ENCODE measurements around the gene INPP4B. TPM values are rescaled to one million over a fixed set of nuclear protein-coding genes. Genes with fewer than 3 reads are reported as not detected.

INPP4B gene
- total RNA-seq, 1 experiment from 2014 or later = not detected

DNA sequence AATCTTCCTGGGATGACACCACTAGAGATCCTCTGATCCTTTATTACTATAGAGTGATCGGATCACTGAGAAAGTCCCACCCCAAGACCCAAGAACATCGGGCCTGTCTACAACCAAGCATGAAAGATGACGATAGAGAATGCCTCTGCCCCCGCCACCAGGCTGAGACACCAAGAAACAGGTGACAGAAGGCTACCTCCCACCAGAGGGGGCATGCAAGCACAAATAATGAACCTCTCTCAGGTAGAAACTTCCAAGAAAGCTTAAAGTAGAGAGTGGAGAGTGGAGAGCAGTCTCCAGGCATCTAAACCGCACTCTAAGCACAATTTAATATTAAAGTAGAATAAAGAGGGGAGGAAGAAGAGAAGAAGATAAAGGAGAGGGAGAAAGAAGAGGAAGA lies 402.6 kb downstream of the INPP4B start:
- H3K79me2 ChIP-seq (ENCODE audit: low read length) = no peaks in the 10 kb centered on the region
- no peak overlapping the region for H2AFZ ChIP-seq (ENCODE audit: low read length)
- H3K4me2 ChIP-seq (ENCODE audit: low read depth, low read length, poor library complexity, severe bottlenecking) = no peak overlapping the region
- peaks cover 3% of the 10 kb centered on the region; the same call in 1 of the 2 replicates for H3K9me3 ChIP-seq (ENCODE audit: low read length)
- DNase-seq = no peak
- no peak overlapping the region for H3K4me3 ChIP-seq (ENCODE audit: low read length)
- no peaks in the 10 kb centered on the region for H4K20me1 ChIP-seq (ENCODE audit: insufficient read depth, low read depth, low read length)
- H3K9me2 ChIP-seq (replicated peaks; ENCODE audit: insufficient read depth, low read length) = no peaks in the 10 kb centered on the region
- H3K27ac ChIP-seq (ENCODE audit: low read length) = no peak overlapping the region
- no peaks in the 10 kb centered on the region for H3K4me1 ChIP-seq (ENCODE audit: low read length)
- H3K27me3 ChIP-seq (ENCODE audit: low read length) = no peaks in the 10 kb centered on the region
- no peak overlapping the region for H3K9ac ChIP-seq (ENCODE audit: low read length)
- H3K36me3 ChIP-seq (ENCODE audit: insufficient read depth, low read length) = no peaks in the 10 kb centered on the region

DNA sequence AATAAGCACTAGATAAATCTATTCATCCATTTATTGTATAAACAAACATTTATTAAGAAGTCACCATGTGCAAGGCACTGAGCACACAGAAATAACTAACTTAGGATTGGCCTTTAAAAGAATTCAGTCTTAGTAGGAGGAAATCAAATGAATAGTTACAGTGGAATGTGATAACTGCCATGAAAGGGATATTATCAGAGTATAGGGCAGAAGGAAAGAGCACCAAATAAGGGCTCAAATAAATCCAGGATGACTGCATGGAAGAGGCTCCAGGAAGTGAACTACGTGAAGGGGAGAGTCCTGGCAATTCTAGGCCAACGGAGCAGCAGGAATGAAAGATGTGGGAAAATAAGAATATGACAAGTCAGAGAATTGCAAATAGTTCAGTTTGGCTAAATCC lies 406.0 kb downstream of the INPP4B start:
- H3K9me2 ChIP-seq (replicated peaks; ENCODE audit: insufficient read depth, low read length) = no peaks in the 10 kb centered on the region
- H3K27ac ChIP-seq (ENCODE audit: low read length) = no peak overlapping the region
- no peak overlapping the region for H3K4me3 ChIP-seq (ENCODE audit: low read length)
- H3K9ac ChIP-seq (ENCODE audit: low read length) = no peak overlapping the region
- H3K9me3 ChIP-seq (ENCODE audit: low read length) = peaks cover 3% of the 10 kb centered on the region
- H4K20me1 ChIP-seq (ENCODE audit: insufficient read depth, low read depth, low read length) = no peaks in the 10 kb centered on the region
- H3K4me2 ChIP-seq (ENCODE audit: low read depth, low read length, poor library complexity, severe bottlenecking) = no peak overlapping the region
- no peaks in the 10 kb centered on the region for H3K4me1 ChIP-seq (ENCODE audit: low read length)
- H2AFZ ChIP-seq (ENCODE audit: low read length) = no peak overlapping the region
- no peaks in the 10 kb centered on the region for H3K27me3 ChIP-seq (ENCODE audit: low read length)
- DNase-seq = no peak
- no peaks in the 10 kb centered on the region for H3K79me2 ChIP-seq (ENCODE audit: low read length)
- H3K36me3 ChIP-seq (ENCODE audit: insufficient read depth, low read length) = no peaks in the 10 kb centered on the region

DNA sequence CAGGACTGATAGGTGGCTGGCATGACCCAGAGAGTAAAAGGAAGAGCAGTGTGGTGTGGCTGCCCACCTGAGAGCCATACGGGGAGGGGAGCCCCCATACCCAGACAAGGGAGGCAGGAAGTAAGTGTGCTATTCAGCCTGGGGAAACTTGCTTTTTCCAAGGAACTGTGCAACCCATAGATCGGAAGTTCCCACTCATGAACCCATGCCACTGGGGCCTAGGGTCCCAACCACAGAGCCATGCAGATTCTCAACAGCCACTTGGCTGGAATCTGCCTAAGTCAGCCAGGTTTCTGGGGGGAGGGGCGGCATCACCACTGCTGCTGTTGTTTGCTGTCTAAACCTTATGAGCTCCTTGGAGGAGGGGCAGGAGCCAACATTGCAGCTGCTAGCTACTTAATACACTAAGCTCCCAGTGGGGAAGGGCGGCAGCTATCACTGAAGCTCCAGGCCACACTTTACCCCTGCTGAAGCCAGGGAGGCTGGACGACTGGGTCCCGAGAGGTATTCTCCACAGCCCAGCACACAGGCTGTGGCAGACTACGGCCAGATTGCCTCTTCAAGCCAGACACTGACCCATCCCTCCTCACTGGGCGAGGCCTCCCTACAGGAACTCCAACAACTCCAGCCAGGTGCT lies 410.4 kb downstream of the INPP4B start:
- no peaks in the 10 kb centered on the region for H4K20me1 ChIP-seq (ENCODE audit: insufficient read depth, low read depth, low read length)
- H3K36me3 ChIP-seq (ENCODE audit: insufficient read depth, low read length) = no peaks in the 10 kb centered on the region
- H3K27ac ChIP-seq (ENCODE audit: low read length) = no peak overlapping the region
- H3K9me2 ChIP-seq (replicated peaks; ENCODE audit: insufficient read depth, low read length) = no peaks in the 10 kb centered on the region
- H3K9ac ChIP-seq (ENCODE audit: low read length) = no peak overlapping the region
- no peaks in the 10 kb centered on the region for H3K27me3 ChIP-seq (ENCODE audit: low read length)
- no peak overlapping the region for H2AFZ ChIP-seq (ENCODE audit: low read length)
- no peak overlapping the region for H3K4me3 ChIP-seq (ENCODE audit: low read length)
- H3K79me2 ChIP-seq (ENCODE audit: low read length) = no peaks in the 10 kb centered on the region
- no peak overlapping the region for H3K4me2 ChIP-seq (ENCODE audit: low read depth, low read length, poor library complexity, severe bottlenecking)
- DNase-seq = no peak
- H3K9me3 ChIP-seq (ENCODE audit: low read length) = peaks cover 1% of the 10 kb centered on the region
- H3K4me1 ChIP-seq (ENCODE audit: low read length) = no peaks in the 10 kb centered on the region

DNA sequence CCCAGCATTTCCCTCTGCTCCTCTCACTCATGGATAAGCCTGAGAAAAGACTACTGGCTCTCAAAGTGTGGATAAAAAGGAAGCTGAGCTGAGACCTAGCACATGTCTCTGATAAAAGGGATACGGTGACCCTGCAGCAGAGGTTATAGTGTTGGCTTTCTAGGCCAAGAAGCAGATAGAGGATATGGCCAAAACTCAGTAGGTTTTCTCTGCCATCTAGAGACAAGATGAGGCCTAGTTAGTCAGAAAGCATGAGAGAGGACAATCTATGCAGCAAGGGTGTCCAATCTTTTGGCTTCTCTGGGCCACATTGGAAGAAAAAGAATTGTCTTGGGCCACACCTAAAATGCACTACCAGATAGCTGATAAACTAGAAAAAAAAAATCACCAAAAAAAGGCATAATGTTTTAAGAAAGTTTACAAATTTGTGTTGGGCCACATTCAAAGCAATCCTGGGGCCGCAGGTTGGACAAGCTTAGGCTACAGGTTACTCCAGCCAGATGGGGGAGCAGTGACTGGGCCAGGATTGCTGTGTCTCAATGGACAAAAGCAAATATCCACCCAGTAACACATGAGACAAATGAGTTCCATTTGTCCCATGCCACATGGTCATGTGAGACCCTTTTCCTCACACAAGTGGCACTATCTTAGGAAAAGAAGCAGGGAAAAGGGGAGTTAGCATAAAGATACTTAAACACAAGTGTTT lies 411.4 kb downstream of the INPP4B start:
- Histone ChIP-seq H3K9me3 (ENCODE audit: low read length) (no peaks in the 10 kb centered on the region; the same call in 1 of the 2 replicates), H3K36me3 (ENCODE audit: insufficient read depth, low read length) (no peaks in the 10 kb centered on the region), H2AFZ (ENCODE audit: low read length) (no peak overlapping the region), H3K4me3 (ENCODE audit: low read length) (no peak overlapping the region), H3K4me1 (ENCODE audit: low read length) (no peaks in the 10 kb centered on the region), H3K9me2 (replicated peaks; ENCODE audit: insufficient read depth, low read length) (no peaks in the 10 kb centered on the region), H4K20me1 (ENCODE audit: insufficient read depth, low read depth, low read length) (no peaks in the 10 kb centered on the region), H3K4me2 (ENCODE audit: low read depth, low read length, poor library complexity, severe bottlenecking) (no peak overlapping the region), H3K79me2 (ENCODE audit: low read length) (no peaks in the 10 kb centered on the region), H3K9ac (ENCODE audit: low read length) (no peak overlapping the region), H3K27me3 (ENCODE audit: low read length) (no peaks in the 10 kb centered on the region), H3K27ac (ENCODE audit: low read length) (no peak overlapping the region)
- no peak for DNase-seq

DNA sequence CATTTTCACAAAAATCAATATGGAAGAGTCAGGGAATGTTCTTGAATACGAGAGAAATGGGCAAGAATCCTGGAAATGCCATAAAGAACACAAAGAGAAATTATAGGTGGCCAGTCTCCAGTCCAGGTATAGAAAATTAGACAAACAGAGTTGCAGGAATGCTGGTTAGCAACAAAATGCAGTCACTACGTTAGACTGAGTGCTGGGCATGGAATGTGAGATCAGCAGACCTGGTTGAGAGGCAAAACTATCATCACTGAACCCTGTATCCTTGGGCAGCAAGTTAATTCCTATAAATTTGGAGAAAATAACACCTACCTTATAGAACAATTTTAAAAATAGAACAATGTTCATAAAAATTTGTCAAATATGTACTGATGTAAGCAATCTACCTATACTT lies 417.4 kb downstream of the INPP4B start:
- H4K20me1 ChIP-seq (ENCODE audit: insufficient read depth, low read depth, low read length) = no peaks in the 10 kb centered on the region
- DNase-seq = no peak
- H3K4me1 ChIP-seq (ENCODE audit: low read length) = no peaks in the 10 kb centered on the region
- no peak overlapping the region for H3K9ac ChIP-seq (ENCODE audit: low read length)
- H3K4me2 ChIP-seq (ENCODE audit: low read depth, low read length, poor library complexity, severe bottlenecking) = no peak overlapping the region
- H3K27me3 ChIP-seq (ENCODE audit: low read length) = no peaks in the 10 kb centered on the region
- H3K9me2 ChIP-seq (replicated peaks; ENCODE audit: insufficient read depth, low read length) = peaks cover 4% of the 10 kb centered on the region; the same call in 1 of the 2 replicates
- H3K79me2 ChIP-seq (ENCODE audit: low read length) = no peaks in the 10 kb centered on the region
- no peak overlapping the region for H3K4me3 ChIP-seq (ENCODE audit: low read length)
- H3K9me3 ChIP-seq (ENCODE audit: low read length) = peaks cover 3% of the 10 kb centered on the region; the same call in 1 of the 2 replicates
- no peaks in the 10 kb centered on the region for H3K36me3 ChIP-seq (ENCODE audit: insufficient read depth, low read length)
- H2AFZ ChIP-seq (ENCODE audit: low read length) = no peak overlapping the region
- no peak overlapping the region for H3K27ac ChIP-seq (ENCODE audit: low read length)

DNA sequence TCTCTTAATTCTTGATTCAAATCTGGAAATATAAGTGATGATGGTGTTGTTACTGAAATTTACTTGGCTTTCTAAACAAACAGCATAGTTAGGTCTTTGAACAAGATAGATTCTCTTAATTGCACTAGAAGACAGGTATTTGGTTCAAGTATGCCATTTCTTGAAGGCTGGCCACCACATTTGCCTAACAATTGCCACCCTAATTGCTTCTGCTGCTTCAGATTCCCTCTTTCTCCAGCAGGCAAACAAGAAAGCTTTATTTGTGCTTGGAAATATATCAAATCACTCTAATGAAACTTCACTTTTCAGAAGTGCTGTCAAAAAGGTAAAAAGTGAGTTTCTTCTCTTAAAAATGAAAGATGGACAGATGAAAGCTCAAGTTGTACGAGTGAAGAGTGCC lies 418.6 kb downstream of the INPP4B start:
- Histone ChIP-seq H3K27me3 (ENCODE audit: low read length) (0 out of 2 replicates have a peak, but pooled peaks cover 3% of the 10 kb centered on the region), H3K4me3 (ENCODE audit: low read length) (no peak overlapping the region), H3K4me1 (ENCODE audit: low read length) (no peaks in the 10 kb centered on the region), H3K9ac (ENCODE audit: low read length) (no peak overlapping the region), H4K20me1 (ENCODE audit: insufficient read depth, low read depth, low read length) (no peaks in the 10 kb centered on the region), H3K27ac (ENCODE audit: low read length) (no peak overlapping the region), H3K9me2 (replicated peaks; ENCODE audit: insufficient read depth, low read length) (peaks cover 7% of the 10 kb centered on the region; the same call in 1 of the 2 replicates), H3K79me2 (ENCODE audit: low read length) (no peaks in the 10 kb centered on the region), H3K9me3 (ENCODE audit: low read length) (peaks cover 3% of the 10 kb centered on the region; the same call in 1 of the 2 replicates), H2AFZ (ENCODE audit: low read length) (no peak overlapping the region), H3K4me2 (ENCODE audit: low read depth, low read length, poor library complexity, severe bottlenecking) (no peak overlapping the region), H3K36me3 (ENCODE audit: insufficient read depth, low read length) (no peaks in the 10 kb centered on the region)
- no peak for DNase-seq

DNA sequence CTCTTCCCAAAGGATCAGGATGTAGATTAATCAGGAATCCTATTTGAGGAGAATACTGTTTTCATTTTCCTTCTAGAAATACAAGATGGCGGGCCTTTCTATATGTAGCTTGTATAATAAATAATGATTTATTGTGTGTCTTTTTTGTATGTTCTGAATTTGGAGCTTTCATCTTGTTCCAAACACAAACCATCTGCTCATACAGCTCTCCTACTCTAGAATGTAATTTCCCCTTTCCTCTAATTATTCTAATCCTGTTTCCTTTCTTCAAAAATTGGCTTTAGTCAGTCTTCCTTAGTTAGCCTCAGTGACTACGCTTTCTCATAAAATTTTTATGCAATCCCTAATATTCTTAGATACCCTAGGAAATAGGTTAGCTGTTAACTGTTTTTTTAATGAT lies 422.2 kb downstream of the INPP4B start:
- H3K27me3 ChIP-seq (ENCODE audit: low read length) = 0 out of 2 replicates have a peak, but pooled peaks cover 3% of the 10 kb centered on the region
- peaks cover 3% of the 10 kb centered on the region; the same call in 1 of the 2 replicates for H3K9me3 ChIP-seq (ENCODE audit: low read length)
- H3K36me3 ChIP-seq (ENCODE audit: insufficient read depth, low read length) = no peaks in the 10 kb centered on the region
- no peaks in the 10 kb centered on the region for H3K4me1 ChIP-seq (ENCODE audit: low read length)
- no peak overlapping the region for H2AFZ ChIP-seq (ENCODE audit: low read length)
- H3K4me2 ChIP-seq (ENCODE audit: low read depth, low read length, poor library complexity, severe bottlenecking) = no peak overlapping the region
- H4K20me1 ChIP-seq (ENCODE audit: insufficient read depth, low read depth, low read length) = no peaks in the 10 kb centered on the region
- no peak overlapping the region for H3K9ac ChIP-seq (ENCODE audit: low read length)
- peaks cover 7% of the 10 kb centered on the region; the same call in 1 of the 2 replicates for H3K9me2 ChIP-seq (replicated peaks; ENCODE audit: insufficient read depth, low read length)
- no peak for DNase-seq
- H3K27ac ChIP-seq (ENCODE audit: low read length) = no peak overlapping the region
- H3K4me3 ChIP-seq (ENCODE audit: low read length) = no peak overlapping the region
- H3K79me2 ChIP-seq (ENCODE audit: low read length) = no peaks in the 10 kb centered on the region

DNA sequence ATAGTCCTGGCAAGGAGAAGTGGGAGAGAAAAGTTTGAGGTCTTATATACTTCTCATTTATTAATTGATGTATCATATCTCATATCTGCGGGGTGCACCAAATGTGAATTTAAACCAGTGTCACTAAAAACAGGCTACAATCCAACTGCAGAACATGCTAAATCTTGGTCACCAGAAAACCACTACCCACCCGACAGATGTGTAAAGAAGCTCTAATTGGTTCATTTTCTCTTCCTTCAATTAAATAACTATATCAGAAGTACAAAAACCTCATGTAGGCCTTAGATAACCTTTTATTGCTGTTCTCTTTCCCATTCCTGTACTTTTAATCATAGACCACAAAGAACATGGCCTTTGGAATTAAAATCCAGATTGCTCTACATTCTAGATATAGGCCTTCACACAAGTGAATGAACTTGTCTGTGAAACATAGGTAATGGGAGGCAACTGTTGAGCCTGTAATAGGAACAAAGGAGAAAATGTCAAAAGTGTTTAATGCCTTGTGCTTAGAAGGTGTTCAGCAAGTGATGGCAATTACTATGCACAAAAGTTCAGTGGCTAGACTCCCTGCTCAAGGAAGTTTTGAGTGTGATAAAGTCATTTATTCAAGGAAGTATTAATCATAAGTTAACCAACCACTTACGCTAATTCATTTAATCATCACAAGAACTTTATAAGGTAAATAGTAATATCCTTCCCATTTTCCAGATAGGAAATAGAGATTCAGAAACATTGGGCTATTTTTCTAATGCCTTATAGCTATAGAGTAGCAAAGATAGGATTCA lies 425.6 kb downstream of the INPP4B start:
- Histone ChIP-seq H3K4me3 (ENCODE audit: low read length) (no peak overlapping the region), H4K20me1 (ENCODE audit: insufficient read depth, low read depth, low read length) (no peaks in the 10 kb centered on the region), H3K36me3 (ENCODE audit: insufficient read depth, low read length) (no peaks in the 10 kb centered on the region), H3K27ac (ENCODE audit: low read length) (no peak overlapping the region), H3K9ac (ENCODE audit: low read length) (no peak overlapping the region), H3K79me2 (ENCODE audit: low read length) (no peaks in the 10 kb centered on the region), H3K4me2 (ENCODE audit: low read depth, low read length, poor library complexity, severe bottlenecking) (no peak overlapping the region), H3K27me3 (ENCODE audit: low read length) (0 out of 2 replicates have a peak, but pooled peaks cover 3% of the 10 kb centered on the region), H3K9me2 (replicated peaks; ENCODE audit: insufficient read depth, low read length) (peaks cover 7% of the 10 kb centered on the region; the same call in 1 of the 2 replicates), H3K9me3 (ENCODE audit: low read length) (no peaks in the 10 kb centered on the region), H2AFZ (ENCODE audit: low read length) (no peak overlapping the region), H3K4me1 (ENCODE audit: low read length) (no peaks in the 10 kb centered on the region)
- DNase-seq = no peak
